Stimulated activated CD4-positive, alpha-beta T cell treated with anti-CD3 and anti-CD28 coated beads, Interleukin-12 subunit alpha, Interleukin-12 subunit beta, amount 100 ng/mL, for 4 hours (primary cell): ENCODE data around the gene RALY.

Experiments
- DNase-seq: peaks from one replicate; pipeline ENCODE4 v3.0.0-alpha.2; 2020

The RALY gene

DNA sequence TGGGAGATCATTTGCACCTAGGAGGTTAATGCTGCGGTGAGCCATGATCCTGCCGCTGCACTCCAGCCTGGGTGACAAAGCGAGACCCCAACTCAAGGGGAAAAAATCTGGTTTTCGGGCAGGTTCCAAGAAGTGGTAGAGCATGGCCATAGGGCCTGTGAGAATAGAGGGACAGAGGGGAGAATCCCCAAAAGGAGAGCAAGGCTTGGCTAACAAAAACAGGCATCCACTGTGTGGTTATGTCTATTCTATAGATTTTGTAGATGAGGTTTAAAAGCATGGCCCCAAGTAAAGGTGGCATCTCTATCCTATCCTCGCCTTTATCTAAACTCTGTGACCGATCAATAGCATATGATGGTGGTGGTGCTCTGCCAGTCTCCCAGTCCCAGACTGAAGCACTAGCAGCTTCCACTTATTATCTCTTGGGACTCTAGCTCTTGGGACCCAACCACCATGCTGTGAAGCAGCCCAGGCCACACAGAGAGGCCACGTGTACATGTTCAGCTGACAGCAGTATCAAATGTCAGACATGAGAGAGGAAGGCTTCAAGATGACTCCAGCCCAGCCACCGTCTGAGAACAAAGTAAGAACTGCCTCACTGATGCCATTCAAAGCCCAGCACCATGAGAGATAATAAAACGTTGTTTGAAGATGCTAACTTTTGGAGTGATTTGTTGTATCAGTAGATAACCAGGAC is 90.7 kb downstream of the RALY start:
- DNase-seq: no peak

DNA sequence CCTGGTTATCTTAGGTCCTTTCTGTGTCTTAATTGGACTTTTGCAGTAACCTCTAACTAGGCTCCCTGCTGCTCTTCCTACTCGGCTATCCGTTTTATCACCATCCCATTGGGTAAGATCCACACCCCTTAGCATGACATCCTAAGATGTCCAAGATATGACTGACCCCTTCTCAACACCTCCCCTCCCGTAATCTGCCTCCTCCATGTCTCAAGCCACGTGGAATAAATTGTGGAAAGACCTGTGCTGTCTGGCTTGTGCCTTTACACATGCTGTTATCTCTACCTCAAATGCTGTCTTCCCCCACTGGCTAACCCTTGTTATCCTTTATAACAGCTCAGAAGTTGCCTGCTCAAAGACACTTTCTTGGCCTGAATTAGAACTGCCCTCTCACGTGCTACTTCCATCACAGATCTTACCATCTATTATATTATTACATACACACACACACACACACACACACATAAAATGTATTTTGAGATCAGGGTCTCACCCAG is 91.9 kb downstream of the RALY start:
- DNase-seq: no peak

DNA sequence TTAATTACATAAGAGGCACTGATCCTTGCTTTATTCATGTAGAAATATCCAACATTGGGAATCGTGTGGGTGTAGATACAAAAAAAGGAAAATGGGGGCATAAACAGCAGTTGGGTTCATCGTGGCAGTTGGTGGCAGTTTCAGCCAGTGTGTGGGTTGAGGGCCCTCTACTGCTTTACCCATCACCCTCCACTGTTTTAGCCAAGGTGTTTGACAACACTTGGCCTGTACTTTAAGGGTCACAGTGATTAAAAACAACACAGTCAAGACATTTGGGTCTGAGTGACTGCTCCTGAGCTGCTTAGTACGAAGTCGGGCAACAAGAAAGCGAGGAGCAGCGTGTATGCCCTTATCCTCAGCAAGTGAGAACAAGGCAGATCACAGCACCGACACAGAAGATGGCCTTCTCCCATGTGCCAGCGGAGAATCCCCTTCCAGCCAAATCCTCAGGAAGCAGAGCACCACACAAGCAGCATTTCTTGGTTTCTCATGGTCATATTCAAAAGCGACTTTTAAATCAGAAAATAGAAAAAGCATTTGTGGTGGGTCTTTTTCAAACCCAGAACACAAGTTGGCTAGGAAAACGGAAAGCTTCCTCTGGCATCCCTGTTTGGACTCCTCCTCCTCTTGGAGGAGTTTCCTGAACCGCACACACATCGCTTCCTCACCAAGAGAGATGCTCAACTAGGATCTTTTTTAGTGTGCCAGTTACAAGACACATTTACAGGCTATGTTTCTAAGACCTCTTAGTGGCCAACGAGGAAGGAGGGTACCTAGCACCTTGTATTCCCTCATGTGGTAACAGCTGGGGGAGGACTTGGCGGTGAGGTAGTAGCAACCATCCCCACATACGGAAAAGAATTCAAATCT is 94.8 kb downstream of the RALY start:
- DNase-seq: no peak

DNA sequence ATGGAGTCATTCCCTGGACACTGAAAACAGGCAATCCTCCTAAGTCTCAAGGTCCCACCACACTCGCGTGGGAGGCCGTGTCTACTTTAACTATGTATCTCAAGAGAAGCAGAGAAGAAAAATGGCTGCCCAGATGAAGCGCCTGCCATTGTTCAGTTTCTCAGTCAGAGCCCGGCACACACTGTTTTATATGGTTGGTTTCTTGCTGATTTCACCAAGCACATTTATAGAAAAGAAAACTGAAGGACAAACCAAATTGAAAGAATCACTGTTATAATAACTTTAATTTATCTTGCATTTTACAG is 95.4 kb downstream of the RALY start:
- no peak for DNase-seq

DNA sequence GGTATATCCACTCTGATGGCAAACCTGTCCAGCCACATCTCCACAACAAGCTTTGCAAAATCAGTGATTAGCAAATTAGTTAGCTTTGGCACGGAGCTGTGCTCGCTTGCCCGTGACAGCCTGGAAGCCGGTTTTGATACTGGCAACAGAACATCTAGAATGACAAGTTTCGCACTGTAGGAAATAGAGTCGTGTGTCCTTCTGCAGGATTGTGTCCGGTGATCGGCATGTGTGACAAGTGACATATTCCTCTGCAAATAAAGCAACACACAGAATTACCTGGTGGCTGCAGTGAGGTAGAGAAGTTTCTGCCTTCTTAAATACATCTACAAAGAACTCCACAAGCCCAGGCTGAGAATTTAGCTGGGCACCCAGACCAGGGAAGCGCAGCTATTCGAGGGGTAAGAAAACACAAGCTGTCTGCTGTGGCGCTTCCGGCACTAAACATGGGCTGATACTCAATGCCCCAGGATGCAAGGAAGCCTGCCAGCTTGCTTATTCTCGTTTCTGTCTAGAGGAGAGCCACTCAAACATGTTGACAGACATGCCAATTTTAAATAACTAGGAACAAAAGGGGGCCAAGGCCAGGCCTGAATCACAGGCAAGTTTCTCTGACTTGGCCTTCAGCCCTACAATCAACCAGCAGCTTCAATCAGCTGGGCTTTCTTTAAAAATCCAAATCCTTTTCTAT is 96.1 kb downstream of the RALY start:
- no peak for DNase-seq

DNA sequence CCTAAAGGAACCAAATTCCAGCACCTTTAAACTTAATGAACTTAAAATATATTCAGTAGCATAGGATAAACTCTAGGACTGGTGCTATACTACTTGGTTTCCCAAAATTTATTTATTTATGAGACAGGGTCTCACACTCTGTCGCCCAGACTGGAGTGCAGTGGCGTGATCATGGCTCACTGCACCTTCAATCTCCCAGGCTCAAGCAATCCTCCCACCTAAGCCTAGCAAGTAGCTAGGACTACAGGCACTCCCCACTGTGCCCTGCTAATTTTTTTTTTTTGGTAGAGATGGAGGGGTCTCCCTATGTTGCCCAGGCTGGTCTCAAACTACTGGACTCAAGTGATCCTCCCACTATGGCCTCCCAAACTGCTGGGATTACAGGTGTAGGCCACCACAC is 96.9 kb downstream of the RALY start:
- DNase-seq: no peak

DNA sequence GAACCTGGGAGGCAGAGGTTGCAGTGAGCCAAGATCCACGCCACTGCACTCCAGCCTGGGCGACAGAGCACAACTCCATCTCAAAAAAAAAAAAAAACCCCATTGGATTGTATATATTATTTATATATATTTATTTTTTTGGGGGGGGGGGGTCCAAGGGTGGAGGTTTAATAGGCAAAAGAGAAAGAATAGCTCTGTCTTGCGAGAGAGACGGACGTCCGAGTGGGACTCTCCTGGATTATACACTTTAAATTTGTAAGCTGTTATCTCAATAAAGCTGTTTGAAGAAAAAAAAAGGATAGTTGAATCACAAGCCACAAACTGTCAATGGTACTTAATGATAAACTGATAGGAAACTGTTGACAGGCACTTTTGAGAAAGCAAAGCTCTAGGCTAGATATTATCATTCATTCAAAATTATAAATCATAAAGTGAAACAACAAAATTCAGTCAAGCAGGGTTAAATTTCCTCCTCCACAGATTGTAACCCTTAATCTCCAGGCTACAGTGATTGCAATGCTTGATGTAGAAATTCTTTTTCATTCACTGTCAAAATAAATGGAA is 98.0 kb downstream of the RALY start:
- no peak for DNase-seq

DNA sequence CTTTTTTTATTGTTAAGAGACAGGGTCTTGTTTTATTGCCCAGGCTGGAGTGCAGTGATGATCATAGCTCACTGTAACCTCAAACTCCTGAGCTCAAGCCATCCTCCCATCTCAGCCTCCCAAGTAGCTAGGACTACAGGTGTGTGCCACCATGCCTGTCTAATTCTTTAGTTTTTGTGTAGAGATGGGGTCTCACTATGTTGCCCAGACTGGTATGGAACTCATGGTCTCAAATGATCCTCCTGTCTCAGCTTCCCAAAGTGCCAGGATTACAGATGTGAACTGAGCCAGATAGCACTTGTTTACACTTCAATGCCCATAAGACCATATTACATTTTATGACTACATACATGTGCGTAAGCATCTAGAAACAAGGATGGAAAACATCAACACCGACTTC is 100.2 kb downstream of the RALY start:
- DNase-seq: no peak

DNA sequence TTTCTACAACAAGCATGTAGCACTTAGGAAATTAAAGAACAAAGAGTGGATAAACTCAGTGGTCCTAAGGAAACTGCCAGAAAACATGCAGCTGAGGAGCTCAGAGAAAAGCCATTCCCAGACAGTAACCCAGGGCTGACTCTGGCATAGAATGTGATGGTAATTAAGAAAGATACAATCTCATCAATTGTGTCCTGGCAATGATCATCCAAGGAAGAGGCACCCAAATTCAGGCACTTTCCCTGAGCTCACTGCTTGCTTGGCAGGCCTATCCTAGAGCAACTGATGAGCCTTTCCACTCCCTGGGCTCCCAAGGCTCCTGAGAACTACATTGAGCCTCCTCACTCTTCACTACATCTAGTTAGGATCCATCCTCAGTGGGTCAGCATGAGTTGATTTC is 102.1 kb downstream of the RALY start:
- DNase-seq: no peak

DNA sequence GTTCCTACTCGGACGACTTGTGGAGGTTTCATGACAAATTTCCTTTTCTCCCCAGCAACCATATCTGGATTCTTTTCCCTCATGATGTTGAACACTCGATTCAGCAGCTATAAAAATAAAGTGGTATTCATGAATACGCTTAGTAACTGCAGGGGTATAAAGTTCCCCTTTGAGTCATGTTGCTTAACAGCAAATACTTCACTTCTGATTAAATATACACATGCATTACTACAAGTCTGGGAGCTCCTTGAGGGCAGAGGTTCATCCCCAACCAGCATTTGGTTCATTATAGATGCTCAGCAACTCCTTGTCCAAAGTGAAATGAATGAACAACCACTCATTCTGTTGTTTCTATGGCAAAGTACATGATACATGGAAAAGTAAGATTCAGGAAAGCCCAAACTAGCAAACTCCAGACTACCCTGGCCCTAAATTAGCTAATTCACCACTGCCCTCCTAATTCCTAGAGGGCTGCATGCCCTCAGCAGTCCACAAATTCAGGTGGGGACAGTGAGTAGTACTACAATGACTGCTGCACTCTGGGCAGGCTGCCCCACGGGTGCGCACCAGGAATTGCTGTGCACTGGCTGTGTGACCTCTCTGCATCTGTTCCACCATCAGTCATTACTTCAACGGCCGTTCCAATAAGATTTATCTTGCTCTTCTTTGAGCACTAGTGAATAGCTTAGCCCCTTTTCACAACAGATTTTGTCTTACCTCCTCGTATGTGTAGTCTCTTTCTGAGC is 103.2 kb downstream of the RALY start:
- no peak for DNase-seq

DNA sequence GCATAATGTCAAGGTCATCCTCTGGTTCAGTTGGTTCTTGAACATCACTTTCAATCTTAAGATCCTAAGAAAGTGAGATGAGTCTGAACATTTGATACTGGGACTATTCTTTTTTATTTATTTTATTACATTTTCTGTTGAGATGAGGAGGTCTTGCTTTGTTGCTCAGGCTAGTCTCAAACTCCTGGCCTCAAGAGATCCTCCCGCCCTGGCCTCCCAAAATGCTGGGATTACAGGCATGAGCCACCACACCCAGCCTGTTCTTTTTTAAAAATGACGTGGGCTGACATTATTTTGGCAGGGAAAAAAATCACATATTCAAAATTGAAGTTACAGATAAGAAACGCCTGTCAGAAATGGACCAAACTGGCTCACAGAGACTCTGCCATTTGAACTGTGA is 104.9 kb downstream of the RALY start:
- DNase-seq: no peak

DNA sequence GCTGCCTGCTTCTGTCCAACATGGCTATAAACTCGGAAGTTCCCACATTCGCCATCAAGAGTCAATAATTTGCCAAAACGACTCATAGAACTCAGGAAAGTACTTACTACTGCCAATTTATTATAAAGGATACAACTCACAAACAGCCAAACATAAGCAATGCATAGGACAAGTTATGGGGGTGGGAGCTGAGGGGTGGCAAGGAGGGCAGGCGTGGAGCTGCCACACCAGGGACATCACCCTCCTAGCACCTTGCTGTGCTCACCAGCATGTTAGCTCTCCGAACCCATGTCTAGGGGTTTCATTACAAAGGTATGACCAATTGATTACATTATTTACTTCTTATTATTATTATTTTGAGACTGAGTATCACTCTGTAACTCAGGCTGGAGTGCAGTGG is 106.0 kb downstream of the RALY start:
- no peak for DNase-seq

DNA sequence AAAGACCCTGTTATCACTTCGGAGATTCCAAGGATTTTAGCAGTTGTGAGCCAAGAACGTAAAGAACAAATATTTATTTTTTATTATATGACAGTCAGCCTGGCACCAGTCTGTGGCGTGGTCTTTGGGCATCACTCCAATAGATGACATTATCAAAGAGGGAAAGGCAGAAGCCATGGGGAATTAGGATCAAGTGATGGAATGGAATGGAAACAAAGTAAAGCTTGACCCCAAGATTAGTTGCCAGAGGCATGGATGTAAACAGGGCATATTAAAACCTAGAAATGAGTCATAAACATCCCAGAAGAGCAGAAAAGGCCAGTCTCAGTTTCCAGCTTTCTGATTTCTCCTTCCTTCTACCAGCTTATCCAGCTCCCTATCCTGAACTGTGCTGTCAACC is 106.9 kb downstream of the RALY start:
- DNase-seq: no peak

DNA sequence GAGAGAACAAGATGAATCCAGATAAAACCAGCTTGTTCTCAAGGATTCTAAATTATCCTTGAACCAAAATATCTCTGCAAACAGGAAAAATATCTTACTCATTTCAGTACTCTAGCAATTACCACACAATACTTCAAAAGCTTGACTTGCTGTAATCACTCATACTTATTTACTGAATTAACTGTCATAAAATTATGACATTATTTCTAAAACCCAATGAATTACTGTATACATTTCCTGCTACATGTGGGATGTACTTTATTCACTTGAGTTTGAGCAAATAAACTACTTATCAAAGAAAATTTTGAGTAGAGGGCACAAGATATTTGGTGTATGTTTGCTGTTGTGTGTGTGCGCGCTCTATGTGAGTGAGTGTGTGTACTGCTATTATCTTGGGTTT is 108.6 kb downstream of the RALY start:
- DNase-seq: no peak

DNA sequence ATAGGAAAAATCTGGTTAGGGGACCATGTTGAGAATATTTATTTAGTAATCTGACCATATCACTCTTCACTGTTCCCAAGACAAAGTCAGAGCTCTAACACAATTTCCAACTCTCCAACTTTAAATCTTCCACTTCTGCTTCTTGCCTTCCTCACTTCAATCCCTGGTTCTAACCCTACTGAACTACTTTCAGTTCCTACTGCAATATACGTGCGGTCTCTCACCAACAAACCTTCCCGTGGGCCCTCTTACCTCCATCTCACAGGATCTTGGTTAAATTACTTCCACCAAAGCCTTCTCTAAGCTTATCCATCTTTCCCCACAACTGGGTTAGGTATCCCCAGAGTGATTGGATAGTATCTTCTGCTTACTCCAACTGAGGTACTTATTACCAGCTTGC is 110.3 kb downstream of the RALY start:
- no peak for DNase-seq

DNA sequence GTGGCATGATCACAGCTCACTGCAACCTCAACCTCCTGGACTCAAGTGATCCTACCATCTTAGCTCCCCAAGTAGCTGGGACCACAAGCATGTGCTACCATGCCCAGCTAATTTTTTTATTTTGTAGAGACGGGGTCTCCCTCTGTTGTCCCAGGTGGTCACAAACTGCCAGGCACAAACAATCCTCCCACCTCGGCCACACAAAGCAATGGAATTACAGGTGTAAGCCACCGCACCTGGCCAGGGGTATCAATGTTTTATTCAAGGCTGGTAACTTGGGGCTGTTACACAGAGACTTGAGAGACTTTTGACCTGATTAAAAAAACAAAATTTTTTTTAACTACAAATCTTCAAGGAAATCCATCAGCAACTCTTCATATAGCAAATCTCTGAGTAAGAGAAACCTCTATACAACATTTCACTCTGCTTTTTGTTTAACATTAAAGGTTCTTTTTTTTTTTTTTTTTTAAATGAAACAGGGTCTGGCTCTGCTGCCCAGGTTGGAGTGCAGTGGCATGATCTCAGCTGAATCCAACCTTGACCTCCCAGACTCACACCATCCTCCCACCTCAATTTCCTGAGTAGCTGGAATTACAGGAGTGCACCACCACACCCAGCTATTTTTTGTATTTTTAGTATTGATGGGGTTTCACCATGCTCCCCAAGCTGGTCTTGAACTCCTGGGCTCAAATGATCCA is 112.4 kb downstream of the RALY start:
- no peak for DNase-seq

DNA sequence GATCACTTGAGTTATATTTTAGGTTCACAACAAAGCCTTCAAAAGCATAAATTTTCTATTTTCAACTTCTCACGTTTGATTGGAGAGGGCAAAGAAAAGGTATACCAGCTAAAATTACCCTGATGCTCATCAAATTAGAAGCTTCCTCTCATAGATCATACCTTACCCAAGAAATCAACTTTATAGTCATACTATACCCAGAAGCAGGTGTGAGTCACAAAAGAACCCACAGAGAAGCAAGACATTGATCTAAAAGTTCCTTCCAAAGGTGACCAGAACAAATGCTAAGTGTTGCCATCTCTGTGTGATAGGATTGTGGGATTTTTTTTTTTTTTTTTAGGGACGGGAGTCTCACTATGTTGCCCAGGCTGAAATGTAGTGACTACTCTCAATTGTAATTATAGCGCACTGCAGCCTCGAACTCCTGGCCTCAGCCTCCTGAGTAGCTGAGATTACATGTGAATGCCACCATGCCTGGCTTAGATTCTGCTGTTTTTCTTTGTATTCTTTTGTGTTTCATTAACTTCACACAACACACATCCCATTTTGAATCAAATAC is 115.0 kb downstream of the RALY start:
- DNase-seq: no peak

DNA sequence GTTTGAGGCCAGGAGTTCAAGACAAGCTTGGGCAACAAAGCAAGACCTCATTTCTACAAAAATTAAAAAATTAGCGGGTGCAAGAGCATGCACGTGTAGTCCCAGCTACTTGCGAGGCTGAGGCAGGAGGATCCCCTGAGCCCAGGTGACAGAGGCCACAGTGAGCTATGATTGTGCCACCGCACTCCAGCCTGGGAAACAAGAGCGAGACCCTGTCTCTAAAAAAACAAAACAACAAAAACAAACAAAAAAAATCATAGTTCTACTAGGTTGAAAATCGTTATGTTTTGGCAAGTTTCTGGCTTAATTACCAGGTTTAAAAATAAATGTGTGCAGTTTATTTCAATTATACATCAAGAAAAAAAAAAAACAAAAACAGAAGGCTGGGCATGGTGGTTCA is 115.7 kb downstream of the RALY start:
- DNase-seq: no peak

DNA sequence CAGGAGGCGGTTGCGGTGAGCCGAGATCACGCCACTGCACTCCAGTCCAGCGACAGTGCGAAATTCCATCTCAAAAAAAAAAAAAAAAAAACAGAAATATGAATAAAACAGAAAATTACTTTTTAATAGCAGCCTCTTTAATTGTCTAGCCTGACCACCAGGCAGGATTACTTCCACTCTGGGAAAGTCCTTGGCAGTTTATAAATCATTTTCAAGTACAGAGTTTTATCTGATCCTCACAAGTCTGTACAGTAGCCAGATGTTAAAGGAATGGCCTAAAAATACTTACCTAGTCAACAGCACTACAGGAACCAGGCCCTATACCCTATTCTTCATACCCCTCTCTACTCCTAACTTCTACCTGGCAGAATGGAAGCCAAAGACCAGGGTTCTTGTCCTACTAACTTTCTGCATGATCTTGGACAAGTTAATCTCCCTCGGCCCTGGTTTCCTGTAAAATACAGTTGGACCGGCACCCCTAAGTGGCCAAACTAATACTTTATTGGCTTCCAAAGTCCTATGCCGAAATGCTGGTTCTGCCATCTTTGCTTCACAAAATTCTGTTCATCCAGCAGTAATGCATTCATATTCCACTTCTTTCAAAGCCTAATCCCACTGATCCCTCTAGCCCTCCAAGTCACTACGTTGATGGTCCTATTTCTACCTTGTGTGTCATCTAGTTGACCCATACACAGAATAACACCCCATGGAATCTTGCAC is 116.5 kb downstream of the RALY start:
- DNase-seq: no peak

DNA sequence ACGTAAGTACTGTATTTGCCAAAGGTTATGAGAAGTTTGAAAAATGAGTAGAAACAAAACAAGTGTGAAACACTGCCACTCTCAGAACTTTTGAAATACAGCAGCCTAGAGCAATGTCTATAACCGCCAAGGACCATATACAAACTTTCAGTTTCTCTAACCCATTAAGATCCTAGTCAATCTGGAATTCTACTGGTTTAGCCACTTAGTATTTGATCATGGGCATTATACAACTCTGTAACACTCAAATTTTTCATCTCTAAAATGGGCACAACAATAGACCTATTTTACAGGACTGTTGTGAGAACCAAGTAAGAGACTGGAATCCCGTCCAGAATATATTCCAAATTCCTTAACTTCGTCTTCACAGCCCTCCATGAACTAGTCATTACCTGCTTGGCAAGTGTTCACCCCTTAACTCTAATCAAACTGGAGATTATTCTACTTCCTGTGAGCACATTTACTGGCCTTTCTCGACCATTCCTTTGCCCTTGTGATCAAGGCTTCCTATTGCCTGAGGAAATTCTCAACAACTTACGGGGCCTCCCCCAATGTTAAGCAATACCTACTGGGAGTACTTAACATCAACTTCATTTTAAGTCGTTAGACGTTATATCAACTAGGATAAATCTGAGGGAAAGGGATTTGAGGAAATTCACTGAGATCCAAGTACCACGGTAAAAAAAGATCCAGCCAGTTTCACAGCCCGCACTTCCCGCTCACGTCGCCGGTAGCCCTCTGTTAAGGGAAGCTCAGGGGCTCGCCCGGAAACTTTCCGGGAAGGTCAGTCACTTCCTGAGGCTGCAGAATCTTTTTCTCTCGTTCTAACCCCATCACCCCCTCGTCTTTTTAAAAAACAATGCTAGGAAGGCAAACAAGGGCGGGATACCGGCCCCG is 117.3 kb downstream of the RALY start:
- peak; percentile 16 for DNase-seq
